GM20431 (cell line): Measurements from ENCODE around the gene CAD.

Source experiments
- in situ Hi-C: fragments of 300-500 bp; cut with MseI, MboI; formaldehyde crosslinking; loops from one replicate; pipeline ENCODE4 v1.15.0; 2020; ENCODE audit warnings: low sequenced_read_pairs; ENCODE audit not compliant: unreplicated experiment

The CAD gene

DNA sequence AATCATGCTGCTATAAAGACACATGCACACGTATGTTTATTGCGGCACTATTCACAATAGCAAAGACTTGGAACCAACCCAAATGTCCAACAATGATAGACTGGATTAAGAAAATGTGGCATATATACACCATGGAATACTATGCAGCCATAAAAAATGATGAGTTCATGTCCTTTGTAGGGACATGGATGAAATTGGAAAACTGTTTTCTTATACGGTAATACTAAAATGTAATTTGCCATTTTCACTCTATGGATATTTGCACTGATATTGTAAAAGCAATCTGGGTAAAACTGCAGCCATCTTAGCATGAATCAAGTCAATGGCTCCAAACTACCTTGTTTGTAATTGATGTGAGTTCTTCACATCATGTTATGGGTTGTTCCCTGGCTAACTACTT lies 21.4 kb upstream of the CAD start:
- in situ Hi-C loops = loop anchor here (25.0 kb wide), 1 partner anchor 233 kb away; the partner anchor contains the start of gene MAPRE3

DNA sequence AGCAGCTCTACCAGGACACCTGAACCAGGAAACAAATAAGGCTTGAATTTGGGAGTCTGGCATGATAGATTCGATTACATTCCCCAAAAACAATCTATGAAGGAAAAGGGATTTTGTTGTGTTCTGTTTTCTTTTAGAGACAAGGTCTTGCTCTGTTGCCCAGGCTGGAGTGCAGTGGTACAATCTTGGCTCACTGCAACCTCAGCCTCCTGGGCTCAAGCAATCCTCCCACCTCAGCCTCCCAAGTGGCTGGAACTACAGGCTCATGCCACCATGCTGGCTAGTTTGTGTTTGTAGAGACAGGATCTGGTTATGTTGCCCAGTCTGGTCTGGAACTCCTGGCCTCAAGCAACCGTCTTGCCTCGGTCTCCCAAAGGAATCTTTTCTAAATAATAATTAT lies 19.1 kb upstream of the CAD start:
- in situ Hi-C loops = loop anchor here (25.0 kb wide), 1 partner anchor 236 kb away; the partner anchor contains the start of gene MAPRE3

DNA sequence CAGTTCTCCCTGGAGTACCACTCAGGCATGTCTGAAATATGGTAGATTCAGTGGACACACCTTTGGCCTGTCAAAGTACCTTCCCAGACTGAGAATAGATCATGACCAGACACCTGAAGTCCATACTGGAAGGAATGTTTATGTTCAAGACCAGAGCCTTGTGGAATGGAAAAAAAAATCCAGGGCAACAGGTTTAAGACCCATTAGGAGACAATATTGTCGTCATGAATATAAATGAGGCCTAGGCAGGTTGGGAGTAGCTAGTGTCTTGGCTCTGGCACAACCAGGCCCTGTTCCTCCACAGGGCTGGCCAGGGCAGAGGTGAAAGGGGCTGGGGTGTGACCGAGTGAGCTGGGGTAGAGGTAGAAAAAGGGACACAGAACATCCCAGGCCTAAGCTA lies 18.5 kb upstream of the CAD start:
- in situ Hi-C loops = loop anchor here (25.0 kb wide), 1 partner anchor 236 kb away; the partner anchor contains the start of gene MAPRE3

DNA sequence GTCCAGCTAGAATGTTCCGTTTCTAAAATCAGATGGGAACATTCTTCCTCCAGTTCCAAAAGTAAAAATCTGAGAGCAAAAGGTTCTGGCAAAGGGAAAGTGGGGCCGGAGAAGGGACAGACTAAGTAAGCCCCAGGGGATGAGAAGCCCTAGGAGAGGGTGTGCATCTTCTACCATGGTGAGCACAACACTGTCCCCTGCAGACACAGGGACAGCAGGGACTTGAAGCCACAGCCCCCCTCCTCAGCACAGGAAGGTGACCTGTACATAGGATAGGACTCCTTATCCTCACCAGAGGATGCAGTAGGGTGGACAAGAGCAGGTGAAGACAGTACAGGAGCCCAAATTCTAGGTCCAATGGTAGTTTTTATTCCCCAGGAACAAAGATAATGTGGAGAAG lies 17.9 kb upstream of the CAD start:
- in situ Hi-C loops = loop anchor here (25.0 kb wide), 1 partner anchor 237 kb away; the partner anchor contains the start of gene MAPRE3

DNA sequence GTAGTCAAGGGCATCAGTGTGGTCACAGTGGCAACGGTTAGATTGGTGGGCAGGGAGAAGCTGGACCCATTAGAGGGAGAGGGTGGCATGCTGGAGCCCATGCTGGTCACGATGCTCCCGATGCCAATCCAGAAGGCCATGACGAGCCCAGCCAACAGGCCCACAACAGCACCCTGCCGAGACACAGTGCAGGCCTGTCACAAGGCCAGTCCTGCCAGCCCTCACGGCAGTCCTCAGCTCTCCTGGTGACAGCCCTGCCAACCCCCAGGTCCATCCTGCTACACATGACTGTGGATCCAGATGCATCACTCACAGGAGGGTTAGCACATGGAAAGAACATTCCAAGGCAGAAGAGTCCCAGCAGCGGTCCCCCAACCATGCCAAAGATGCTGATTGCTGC lies 15.5 kb upstream of the CAD start:
- in situ Hi-C loops = no loop called here

DNA sequence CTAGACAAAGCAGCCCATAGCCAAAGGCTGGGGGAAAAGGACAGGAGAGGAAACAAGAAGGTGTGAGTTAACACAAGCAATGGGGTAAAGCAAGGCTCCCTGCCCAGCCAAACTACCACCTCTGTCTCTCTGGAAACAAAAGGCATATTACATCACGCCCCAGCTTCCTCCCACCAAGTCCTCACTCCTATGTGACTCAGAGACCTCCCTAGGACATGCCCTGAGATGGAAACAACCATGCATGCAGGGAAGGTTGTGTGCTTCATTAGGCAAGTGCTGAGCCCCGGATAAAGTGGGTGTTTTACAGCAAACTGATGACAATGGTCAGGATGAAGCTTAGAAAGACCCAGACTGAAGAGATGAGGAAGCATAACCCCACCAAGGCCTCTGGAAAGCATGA lies 14.3 kb upstream of the CAD start:
- in situ Hi-C loops = no loop called here

DNA sequence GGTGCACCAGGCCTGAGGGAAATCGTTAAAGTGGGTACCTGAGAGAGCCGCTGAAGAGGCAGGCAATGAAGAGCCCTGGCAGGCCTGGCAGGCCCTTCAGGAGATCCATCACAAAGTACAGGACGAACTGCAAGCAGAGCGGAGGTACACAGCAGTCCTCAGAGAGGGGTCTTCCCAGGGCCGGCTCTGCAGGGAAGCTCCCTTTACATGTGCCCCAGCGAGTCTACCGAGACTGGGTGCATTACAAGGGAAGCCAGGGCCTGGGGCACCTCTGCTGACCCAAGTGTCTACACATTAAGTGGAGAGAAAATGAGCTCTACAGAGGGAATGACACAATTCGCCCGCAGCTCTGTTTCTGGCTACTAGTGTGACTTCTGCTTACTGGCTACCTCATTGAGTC lies 13.4 kb upstream of the CAD start:
- in situ Hi-C loops = no loop called here

DNA sequence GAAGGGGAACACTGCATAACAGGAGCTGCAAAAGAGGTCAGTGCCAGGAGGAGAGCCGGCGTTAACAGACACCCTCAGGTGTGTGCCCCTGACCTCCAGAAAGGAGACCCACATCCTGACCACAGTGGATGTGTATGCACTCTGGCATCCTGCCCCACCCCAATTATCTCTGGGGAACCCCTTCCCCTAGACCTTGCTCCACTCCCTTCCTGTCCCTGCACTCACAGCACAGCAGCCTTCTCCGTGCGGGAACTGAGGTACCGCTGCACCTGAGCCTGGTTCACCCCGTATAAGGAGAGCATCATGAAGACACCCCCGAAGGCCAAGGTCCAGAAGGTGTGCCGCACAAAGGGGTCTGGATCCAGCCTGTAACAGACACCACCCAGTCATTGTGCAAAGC lies 12.6 kb upstream of the CAD start:
- in situ Hi-C loops = no loop called here

DNA sequence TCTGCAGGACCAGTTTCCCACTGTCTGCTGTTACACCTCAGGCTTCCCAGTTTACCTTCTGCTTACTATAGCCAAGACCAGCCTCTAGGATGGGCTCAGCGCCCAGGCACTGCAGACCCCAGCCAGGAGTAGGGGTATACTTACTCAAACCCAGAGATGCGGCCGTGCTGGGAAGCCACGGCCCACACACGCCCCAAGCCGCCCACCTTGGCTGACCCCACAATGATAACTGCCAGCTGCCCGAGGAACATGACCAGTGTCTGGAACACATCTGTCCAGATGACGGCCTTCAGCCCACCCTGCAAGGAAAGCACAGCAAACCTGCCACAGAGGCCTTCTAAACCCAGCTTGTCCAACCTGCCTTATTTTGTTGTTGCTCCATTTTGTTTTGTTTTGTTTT lies 12.0 kb upstream of the CAD start:
- in situ Hi-C loops = no loop called here

DNA sequence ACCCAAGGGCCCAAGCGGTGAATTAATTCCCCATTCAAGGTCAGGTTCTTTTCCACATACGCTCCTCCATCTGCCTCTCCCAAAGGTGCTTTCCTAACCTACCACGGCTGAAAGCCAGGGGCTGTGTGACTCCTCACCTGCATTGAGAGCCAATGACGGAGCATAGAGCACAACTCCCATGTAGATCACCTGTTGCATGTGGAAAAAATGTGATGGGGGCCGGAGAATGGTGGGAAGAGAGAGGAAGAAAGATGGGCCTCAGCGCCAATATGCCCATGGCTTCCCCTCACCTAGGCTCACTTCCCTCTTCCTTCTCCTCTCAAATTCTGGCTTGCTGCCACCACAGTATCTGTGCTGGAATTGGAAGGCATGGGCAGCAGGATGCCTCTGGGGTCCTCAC lies 10.8 kb upstream of the CAD start:
- in situ Hi-C loops = no loop called here

DNA sequence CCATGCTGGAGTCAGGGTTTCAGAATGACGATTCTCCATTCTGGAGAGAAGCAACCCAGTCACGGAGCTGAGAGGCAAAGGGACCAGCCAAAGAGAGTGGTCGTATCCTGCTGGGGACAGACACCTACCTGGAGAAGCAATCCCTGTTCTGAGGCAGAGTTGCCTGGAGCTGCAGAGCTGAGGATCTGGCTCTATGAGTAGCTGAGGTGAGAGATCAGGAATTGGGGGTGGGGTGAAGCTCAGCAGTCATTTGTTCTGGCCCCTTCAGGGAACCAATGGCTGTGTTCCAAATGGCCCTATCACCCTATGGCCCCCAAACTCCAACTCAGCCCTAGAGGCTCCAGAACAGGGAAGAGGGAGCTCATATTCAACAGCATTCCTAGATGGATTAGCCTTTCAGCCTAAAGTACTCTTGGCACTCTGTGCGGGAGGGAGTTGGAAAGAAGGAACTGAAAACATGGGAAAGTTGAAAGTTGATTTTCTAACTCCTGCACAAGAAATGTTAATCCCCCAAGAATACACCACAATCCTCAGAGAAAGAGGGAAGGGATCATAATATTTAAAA lies 8.6 kb upstream of the CAD start:
- in situ Hi-C loops = no loop called here

DNA sequence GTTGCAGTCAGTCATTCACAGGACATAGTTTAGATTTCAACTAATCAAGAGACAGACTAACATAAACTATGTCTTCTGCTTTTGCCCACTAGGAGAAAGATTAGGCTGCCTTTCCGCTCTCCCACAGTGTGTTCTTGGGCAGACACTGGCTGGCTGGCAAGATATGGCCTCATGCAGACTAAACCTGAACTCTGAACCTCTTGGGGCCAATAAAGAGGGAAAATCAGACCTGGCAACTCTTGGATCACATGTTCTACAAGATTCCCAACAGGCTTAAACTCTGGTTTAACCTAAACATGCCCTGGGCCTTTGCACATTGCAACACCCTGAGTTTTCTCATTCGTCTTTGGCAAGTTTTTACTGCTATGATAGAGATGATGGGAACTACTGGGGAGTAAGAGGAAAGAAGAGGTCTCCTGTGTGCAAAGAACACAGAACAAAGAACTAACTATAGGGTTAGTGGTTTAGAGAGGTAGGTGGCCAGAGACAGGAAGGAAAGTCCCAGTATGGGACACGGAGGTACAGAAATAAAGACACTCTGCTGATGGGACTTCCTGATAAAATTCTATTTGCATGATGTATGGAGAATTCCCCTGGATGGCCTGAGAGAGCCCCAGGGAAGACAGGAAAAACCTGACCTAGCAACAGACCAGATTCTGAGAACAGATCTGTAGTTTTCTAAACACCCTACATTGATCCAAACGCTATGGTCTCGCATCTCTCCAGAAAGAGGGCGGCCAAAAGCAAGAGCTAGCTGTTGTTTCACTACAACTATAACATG lies 7.4 kb upstream of the CAD start:
- in situ Hi-C loops = no loop called here

DNA sequence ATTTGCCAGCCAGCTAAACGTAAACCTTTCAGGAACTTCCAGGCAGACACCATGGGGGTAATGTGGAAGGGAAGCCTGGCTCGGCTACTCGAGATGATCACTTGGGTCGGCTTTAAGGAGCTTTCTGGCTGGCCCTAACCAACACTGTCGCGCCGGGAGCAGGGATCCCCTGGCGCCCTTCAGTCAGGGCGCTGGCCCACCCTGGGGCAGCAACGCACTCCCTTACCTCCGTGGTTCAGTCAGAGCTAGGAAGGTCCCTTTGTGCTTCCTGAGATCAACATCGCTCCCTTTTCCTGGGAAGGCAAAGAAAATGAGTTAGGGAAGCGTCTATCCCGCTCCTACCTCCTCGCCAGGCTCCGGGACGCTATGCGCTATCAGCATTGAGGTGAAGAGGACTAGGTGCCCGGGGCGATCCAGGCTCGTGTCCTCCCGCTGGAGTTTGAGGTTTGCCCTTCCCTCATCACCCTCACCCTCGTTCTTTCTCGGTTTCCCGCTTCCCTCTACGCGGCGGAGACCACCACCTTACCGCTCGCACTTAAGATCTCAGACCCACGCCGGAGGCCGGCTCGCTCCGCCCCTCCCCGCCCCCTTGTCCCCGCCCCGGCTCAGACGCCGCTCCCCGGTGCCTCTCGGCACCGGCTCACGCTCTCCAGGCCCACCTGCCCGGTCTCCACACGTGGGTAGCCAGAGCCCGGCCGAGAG lies 5.8 kb upstream of the CAD start:
- in situ Hi-C loops = no loop called here

DNA sequence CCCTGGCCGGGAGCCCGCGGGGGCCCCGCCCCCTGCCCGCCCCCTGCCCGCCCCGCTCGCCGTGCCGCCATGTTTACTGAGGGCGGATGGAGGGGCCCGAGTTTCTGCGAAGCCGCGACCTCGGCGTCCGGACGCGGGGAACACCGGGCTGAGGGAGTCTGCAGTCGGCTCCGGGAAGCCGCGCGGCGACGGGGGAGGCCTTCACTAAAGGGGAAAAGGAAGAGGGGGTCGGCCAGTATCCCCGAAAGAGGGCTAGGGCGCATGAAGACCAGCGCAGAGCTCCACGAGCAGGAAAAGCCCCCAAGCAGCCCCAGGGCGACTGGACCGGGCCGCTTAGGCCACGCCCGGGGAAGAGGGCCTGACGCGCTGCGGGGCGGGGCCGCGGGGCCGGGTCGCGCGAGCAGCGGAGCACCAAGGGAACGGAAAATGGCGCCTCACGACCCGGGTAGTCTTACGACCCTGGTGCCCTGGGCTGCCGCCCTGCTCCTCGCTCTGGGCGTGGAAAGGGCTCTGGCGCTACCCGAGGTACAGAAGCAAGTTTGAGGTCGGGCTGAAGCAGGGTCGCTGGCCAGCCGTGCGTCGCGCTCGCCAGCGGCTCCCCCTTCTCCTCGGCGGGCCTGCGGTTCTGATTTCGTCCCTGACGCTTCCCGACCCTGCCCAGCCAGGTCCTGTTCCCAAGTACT lies 5.1 kb upstream of the CAD start, which contains the start of the genes ATRAID and SLC5A6:
TSS of gene ATRAID (plus strand) at position 99 of the 683 bp plus-strand sequence. CDS start at position 427, 328 bp downstream.
TSS of gene SLC5A6 (minus strand) at position 326 of the 683 bp plus-strand sequence. CDS start 4,618 bp downstream, outside the sequence.
- in situ Hi-C loops = no loop called here

DNA sequence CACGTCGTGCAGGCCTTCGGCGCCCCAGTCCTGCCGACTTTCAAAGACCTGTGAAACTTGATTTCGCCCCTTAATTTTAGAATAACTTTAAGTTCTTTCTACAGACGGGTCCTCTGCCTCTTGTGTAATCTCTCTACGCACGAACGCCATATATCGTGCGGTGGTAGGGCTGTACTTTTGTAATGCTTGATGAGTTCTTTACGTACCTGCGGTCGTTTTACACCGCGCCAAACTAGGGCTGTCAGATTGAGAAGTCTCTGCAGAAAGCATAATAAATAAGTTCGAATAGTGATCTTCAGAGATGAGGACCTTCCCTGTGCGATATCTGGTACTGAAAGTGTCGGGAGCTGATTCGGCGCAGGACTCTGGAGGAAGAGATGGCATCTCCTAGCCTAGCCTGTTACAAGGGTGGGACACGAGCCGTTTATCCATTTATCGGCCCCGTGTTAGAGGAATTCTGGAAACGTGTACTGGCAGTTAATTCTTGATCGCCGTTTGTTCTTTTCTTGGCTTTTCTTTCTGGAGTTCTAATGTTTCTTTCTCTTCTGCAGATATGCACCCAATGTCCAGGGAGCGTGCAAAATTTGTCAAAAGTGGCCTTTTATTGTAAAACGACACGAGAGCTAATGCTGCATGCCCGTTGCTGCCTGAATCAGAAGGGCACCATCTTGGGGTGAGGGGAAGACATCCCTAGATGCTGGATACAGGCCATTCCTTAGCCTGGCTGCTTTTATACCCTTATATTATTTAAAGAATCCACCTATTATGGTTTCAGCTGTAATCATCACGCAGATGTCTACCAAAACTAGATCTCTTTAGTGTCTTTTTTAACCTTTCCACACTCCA lies 4.3 kb upstream of the CAD start:
- in situ Hi-C loops = no loop called here

DNA sequence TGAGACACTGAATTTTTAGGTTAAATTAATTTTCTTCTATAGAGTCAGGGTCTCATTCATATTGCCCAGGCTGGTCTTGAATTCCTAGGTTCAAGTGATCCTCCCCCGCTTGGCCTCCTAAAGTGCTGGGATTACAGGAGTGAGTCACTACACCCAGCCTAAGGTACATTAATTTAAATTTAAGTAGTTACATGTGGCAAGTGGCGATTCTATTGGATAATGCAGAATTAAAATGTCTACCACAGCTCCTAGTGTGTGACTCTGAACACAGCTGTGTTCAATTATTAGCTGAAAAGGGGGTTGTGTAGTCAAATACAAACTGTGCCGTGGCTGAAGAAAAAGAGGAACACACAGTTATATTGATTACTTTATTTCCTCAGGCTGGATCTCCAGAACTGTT lies 2.2 kb upstream of the CAD start:
- in situ Hi-C loops = no loop called here

DNA sequence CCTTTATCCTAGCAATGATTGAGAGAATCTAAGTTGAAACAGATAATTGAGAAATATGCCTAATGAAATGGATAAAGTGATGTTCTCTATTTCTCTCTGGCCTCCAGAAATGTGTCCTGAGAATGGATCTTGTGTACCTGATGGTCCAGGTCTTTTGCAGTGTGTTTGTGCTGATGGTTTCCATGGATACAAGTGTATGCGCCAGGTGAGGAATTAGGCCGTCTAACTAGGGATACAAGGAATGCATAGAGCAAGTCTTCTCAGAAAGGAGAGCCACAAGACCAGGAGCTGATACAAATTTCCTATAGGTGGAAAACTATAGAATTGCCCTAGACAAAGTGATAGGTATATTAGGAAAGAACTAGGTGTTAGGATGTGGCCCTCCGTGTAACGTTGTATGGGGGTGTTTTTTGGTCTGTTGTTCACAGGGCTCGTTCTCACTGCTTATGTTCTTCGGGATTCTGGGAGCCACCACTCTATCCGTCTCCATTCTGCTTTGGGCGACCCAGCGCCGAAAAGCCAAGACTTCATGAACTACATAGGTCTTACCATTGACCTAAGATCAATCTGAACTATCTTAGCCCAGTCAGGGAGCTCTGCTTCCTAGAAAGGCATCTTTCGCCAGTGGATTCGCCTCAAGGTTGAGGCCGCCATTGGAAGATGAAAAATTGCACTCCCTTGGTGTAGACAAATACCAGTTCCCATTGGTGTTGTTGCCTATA lies 592 bp upstream of the CAD start:
- in situ Hi-C loops = no loop called here

DNA sequence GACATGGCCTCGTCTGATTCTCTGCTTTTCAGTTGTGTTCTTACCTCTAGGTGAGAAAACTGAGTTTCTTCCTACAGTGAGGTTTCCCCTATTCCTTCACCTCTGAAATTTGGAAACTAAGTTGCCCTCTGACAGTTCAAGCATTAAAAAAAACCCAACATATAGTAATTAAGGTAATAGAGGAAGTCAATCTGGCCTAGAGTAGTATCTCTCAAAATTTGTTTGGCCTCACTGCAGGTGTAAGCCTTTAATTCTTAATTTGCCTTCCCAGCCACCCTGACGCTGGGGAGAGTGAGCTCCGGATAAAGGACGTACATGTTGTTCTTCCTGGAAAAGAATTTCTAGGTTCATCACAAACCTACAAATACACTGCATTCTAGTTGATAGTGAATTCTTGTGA lies 1.4 kb downstream of the CAD start:
- in situ Hi-C loops = no loop called here

DNA sequence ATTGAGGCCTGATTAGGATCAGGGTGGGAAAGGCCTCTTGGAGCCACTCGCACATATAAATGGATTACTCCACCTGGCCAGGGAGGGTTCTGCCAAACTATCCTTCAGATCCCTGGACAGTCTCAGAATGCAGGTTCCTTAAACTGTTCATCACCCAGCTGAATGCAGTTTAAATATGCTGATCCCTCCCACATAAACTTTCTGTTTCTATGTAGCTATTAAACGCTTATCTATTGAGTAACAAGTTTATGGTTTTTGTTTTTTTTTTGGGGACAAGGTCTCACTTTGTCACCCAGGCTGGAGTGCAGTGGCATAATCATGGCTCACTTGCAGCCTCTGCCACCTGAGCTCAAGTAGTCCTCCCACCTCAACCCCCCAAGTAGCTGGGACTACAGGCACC lies 1.9 kb downstream of the CAD start:
- in situ Hi-C loops = no loop called here
